Fibroblast of mammary gland (primary cell): Measurements from ENCODE around the gene C1QTNF5.

Source experiments
- DNase-seq: peaks from one replicate; pipeline ENCODE4 v3.0.0-alpha.2; 2010; ENCODE audit warnings: low read depth
- H3K4me3 ChIP-seq: 2 replicates; pipeline ENCODE4 v1.5.1; 2011; ENCODE audit warnings: low read depth, mild to moderate bottlenecking, low read length, moderate library complexity; ENCODE audit not compliant: control insufficient read depth
- TF ChIP-seq, protein P1 (sequence below): conservative IDR thresholded peaks from 2 replicates; pipeline ENCODE4 v1.5.1; 2011; ENCODE audit warnings: low read depth, low read length, inconsistent platforms; ENCODE audit not compliant: control insufficient read depth, insufficient read depth

C1QTNF5 gene

DNA sequence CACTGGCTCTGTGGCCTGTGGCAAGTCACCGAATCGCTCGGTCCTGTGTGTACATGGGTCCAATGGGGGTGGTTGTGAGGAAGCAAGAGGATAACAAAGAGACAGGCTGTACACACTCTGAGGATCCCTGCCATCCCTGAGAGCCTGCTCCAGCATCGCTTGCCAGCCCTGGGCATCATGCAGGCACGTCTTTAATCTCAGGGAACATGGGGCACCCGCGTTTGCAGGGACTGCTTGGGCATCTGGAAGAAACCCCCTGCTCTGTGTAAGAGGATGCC is 1.3 kb upstream of the C1QTNF5 start:
- no peak overlapping the region for H3K4me3 ChIP-seq
- TF ChIP-seq, protein P1, sequence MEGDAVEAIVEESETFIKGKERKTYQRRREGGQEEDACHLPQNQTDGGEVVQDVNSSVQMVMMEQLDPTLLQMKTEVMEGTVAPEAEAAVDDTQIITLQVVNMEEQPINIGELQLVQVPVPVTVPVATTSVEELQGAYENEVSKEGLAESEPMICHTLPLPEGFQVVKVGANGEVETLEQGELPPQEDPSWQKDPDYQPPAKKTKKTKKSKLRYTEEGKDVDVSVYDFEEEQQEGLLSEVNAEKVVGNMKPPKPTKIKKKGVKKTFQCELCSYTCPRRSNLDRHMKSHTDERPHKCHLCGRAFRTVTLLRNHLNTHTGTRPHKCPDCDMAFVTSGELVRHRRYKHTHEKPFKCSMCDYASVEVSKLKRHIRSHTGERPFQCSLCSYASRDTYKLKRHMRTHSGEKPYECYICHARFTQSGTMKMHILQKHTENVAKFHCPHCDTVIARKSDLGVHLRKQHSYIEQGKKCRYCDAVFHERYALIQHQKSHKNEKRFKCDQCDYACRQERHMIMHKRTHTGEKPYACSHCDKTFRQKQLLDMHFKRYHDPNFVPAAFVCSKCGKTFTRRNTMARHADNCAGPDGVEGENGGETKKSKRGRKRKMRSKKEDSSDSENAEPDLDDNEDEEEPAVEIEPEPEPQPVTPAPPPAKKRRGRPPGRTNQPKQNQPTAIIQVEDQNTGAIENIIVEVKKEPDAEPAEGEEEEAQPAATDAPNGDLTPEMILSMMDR, result no peak
- DNase-seq, result no peak

DNA sequence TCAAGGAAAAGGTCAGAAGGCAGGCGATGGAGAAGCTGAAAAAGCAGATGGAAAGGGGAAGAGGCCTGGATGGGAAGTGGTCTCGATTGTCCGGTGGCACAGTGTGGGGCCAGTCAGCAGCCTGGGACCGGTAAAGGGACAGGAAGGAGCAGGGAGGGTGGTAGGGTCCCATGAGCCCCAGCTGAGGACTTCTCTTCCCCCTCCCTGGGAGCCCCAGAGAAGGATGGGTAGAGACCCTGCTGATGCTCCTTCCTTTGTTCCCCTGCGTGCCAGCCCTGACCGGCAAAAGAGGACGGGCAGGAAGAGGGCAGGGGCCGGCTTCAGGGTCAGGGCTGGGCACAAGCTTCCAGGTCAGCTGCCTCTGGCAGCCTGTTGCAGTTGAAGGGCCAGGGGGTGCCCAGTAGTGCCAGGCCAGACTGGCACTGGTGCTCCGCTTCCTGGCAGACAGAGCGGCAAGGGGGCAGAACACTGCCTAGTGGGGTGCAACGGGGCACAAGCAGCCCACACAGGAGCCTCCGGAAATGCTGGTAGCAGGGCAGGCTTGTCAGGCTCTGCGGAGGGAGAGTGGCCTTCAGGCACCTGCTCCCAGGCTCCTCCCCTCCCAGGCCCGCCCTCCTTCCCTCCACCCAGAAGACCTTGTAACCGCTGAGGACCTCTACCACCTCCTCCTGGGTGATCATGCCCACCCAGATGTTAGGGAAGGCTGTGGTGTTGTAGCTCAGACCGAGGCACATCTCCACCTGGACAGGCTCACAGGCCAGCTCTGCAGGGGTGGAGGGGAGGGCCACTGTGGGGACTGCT is 739 bp upstream of the C1QTNF5 start:
- TF ChIP-seq, protein P1, result no peak
- DNase-seq, result no peak
- no peak overlapping the region for H3K4me3 ChIP-seq

DNA sequence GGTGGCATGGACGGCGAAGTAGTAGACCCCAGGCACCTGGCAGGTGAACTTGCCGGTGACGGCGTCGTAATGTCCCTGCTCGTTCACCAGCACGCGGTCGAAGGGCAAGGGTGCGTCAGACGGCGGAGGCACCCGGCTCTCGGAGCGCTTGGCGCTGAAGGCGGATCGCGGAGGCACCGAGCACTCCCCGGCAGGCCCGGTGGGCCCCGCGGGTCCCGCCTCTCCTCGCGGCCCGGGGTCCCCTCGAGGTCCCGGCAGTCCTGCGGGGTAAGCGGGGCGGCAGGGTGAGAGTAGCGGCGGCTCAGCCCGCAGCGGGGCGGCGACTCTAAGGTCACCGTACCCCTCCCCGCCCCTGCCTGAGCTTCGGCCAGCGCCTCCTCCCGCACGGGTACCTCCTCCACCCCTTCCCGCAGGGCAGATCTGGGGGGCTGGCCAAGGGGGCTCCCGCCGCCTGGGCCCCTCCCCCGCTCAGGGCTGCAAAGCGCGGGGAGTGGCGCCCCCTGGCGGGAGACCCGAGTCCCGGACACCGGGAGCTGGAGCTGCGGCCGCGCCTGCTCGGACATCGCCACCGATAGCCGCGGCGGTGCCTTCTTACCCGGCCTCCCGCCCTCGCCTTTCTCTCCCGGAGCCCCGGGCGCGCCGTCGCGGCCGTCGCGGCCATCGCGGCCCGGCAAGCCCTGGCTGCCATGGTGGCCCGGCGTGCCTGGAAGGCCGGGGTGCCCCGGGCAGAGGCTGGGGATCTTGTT is 921 bp downstream of the C1QTNF5 start:
- peak overlapping the region; percentile 38 for H3K4me3 ChIP-seq
- TF ChIP-seq, protein P1, result peak; percentile 52
- peak; percentile 46 for DNase-seq

DNA sequence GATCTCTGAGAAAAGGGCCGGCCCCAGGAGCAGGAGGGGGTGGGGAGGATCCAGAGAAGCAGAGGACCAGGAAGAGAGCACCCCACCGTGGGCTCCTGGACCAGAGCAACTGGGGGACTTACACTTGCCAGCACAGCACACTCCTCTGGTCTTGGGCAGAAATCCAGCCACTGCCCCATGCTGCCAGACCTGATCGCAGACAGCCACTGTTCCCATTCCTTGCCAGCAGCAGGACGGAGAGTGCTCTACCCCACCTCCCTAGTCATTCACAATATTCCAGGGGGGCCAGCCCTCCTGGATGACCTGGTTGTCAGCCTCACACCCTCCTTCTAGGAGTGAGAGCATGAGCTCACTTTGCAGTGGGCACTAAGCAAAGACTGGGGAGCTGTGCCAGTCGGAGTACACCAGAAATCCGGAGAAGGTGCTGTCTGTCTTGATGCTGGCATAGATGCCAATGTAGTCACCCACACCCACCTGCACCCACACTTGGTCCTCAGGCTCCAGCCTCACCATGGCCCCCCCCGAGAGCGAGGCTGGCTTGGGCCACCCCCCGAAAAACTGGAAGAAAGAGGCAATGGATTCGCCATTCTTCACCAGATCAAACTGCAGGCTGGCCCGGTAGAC is 1.6 kb downstream of the C1QTNF5 start:
- H3K4me3 ChIP-seq, result no peak overlapping the region

DNA sequence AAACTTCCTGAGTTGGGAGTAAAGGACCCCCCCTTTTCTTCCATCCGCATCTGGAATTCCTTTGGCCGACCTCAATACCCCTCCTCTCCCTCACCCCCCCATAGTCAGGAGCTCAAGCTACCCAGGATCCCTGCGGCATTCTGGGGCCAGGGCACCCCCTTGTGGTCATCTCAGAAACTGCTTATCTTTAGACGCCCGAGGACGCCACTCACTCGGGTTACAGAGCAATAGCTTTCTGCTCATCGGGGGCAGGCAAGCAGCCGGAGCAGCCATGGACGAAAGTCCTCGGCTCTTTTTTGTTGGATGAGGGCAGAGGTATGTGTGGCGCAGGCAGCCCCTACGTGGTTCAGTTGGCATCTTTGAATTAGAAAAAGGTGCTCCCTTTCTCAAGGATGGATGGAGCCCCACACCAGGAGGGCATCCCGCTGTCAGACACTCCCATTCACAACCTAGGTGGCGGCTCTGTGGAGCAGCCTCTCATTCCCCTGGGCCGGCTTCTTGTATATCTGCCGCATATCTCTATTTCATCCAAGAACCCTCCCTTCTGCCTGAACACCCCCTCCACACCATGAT is 2.3 kb downstream of the C1QTNF5 start:
- TF ChIP-seq, protein P1, result peak; percentile 80
- peak; percentile 70 for DNase-seq
- H3K4me3 ChIP-seq, result no peak overlapping the region

More for the DNA sequence above, 1.6 kb downstream of the C1QTNF5 start:
- TF ChIP-seq, protein P1, result no peak
- no peak for DNase-seq

DNA sequence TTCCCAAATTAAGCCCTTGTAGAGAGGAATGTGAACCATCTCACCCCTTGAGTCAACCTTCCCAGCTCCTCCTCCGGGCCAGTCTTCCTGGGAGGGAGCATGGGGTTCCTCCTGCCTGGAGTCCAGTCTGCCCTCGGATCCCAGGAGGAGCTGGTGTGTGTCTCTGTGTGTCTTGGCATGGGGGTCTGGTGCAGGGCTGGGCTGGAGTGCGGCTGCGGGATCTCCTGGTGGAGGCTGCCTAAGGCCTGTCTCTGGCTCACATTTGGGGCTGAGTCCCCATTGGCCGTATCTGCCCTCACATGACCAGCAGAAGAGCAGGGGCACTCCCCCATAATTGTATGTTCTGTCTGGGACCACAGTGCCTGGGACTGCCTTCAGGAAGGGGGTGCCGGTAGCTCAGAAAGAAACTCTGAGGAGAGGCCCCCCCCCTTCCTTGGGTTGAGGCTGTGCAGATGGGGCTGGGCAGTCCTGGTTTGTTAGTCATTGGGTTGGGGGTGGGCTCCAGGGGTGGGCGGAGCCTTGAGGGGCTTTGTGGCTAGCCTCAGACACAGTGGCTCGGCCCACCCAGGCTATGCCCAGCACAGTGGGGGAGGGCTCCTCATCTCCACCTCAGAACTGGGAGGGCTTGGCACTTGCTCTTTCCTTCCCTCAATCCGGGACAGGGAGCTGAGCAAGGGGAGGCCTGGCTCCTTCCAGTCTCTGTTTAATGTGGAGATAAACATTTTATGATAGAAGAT is 2.9 kb downstream of the C1QTNF5 start:
- H3K4me3 ChIP-seq, result no peak overlapping the region
- TF ChIP-seq, protein P1, result no peak
- peak; percentile 48 for DNase-seq
